Right atrium auricular region (tissue), 2 donors: ENCODE results near the gene OR3A2. TPM values are rescaled to one million over a fixed set of nuclear protein-coding genes. Genes with fewer than 3 reads are reported as not detected.
"Not testable (repeated sequence)": the region's sequence is repeated elsewhere in the genome, so short reads cannot be mapped to it uniquely, and the experiment has no call there.

Experiments
- DNase-seq: peaks from one replicate; pipeline ENCODE4 v3.0.0-alpha.2; 2019; ENCODE audit warnings: low spot score
- H3K27ac ChIP-seq, 2 donors: fragments of 200-600 bp; sonication (generic); 1 replicate in 1 of 2; 2 replicates in 1 of 2; pipeline ENCODE4 v1.5.1; 2016 to 2019
- H3K27me3 ChIP-seq, 2 donors: fragments of 200-600 bp; sonication (generic); one replicate each; pipeline versions ENCODE4 v1.5.1 to v1.6.0; 2017 to 2019
- H3K36me3 ChIP-seq: fragments of 200-600 bp; sonication (generic); one replicate; pipeline ENCODE4 v1.5.1; 2016
- H3K4me1 ChIP-seq, 2 donors: fragments of 200-600 bp; sonication (generic); one replicate each; pipeline versions ENCODE4 v1.5.1 to v1.6.0; 2017 to 2019
- H3K4me3 ChIP-seq, 2 donors: fragments of 200-600 bp; sonication (generic); 1 replicate in 1 of 2; 2 replicates in 1 of 2; pipeline ENCODE4 v1.5.1; 2017 to 2019; ENCODE audit warnings: mild to moderate bottlenecking in 1 of 2, moderate library complexity in 1 of 2
- H3K9me3 ChIP-seq, 2 donors: fragments of 200-600 bp; sonication (generic); one replicate each; pipeline ENCODE4 v1.5.1; 2019
- total RNA-seq, 2 donors: library from RNA; depleted of rRNA; stranded (reverse); fragments of >200 nt; gene quantifications; one replicate each; pipeline ENCODE4 v1.1.0, GENCODE V29; 2016
- TF ChIP-seq, protein P1 (sequence below), 2 donors: fragments of 200-600 bp; sonication (generic); IDR thresholded peaks; one replicate each; pipeline ENCODE4 v1.5.1; 2019; ENCODE audit warnings: antibody characterized with exemption in 2 of 2

OR3A2 gene
- total RNA-seq, 2 donors from 2014 or later: 0.51 TPM; not detected in 1

DNA sequence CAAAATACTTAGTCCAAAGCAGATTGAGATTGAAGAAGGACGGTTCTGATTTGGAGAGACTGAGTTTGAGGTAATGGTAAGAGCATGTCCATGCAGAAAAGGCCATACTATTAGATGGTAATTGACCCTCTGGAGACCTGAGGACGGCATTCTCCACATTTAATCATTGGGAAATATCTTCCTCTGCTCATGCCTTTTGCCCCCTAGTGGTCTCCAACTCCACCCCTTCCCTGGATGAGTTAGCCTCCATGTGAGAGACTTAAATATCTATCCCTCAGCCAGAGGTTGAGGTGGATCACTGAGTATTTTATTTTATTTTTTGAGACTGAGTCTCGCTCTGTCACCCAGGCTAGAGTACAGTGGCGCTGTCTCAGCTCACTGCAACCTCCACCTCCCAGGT lies 77.5 kb downstream of the OR3A2 start:
- H3K4me1 ChIP-seq: no peaks in the 10 kb centered on the region
- H3K27ac ChIP-seq: no peak overlapping the region
- no peaks in the 10 kb centered on the region for H3K36me3 ChIP-seq
- H3K9me3 ChIP-seq: no peaks in the 10 kb centered on the region
- TF ChIP-seq, protein P1, sequence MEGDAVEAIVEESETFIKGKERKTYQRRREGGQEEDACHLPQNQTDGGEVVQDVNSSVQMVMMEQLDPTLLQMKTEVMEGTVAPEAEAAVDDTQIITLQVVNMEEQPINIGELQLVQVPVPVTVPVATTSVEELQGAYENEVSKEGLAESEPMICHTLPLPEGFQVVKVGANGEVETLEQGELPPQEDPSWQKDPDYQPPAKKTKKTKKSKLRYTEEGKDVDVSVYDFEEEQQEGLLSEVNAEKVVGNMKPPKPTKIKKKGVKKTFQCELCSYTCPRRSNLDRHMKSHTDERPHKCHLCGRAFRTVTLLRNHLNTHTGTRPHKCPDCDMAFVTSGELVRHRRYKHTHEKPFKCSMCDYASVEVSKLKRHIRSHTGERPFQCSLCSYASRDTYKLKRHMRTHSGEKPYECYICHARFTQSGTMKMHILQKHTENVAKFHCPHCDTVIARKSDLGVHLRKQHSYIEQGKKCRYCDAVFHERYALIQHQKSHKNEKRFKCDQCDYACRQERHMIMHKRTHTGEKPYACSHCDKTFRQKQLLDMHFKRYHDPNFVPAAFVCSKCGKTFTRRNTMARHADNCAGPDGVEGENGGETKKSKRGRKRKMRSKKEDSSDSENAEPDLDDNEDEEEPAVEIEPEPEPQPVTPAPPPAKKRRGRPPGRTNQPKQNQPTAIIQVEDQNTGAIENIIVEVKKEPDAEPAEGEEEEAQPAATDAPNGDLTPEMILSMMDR (IDR thresholded peaks at IDR 0.05): no peak
- DNase-seq: no peak
- no peaks in the 10 kb centered on the region for H3K27me3 ChIP-seq
- no peak overlapping the region for H3K4me3 ChIP-seq

DNA sequence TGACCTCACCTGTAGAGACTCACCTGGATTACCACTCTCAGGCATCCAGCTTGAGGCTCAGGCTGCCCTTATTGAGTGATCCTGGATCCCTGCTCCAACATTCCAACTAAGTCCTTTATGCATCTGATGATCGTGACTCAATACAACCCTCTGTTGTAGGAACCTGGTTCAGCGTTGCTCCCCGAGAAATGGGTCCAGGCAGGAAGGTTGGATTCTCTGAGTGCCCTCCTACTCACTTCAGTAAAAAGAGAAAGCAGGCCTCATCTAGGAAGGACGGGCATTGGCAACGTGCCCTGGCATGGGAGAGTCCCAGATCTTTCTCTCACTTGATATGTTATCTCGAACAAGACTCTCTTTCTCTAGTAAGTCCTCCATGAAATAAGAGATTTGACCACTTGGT lies 87.8 kb downstream of the OR3A2 start, which contains the start of gene OR3A1:
OR3A1 (minus strand) TSS at position 101 of the 400 bp plus-strand sequence. CDS start 5,778 bp downstream, outside the sequence.
- TF ChIP-seq, protein P1 (IDR thresholded peaks at IDR 0.05): no peak
- no peak for DNase-seq
- Histone ChIP-seq H3K4me1 (no peaks in the 10 kb centered on the region), H3K4me3 (no peak within 1 kb of the TSS), H3K36me3 (no peaks in the 10 kb centered on the region), H3K9me3 (peaks cover 0 to 3% of the 10 kb centered on the region in 2 donors), H3K27me3 (no peaks in the 10 kb centered on the region), H3K27ac (no peak within 1 kb of the TSS)

DNA sequence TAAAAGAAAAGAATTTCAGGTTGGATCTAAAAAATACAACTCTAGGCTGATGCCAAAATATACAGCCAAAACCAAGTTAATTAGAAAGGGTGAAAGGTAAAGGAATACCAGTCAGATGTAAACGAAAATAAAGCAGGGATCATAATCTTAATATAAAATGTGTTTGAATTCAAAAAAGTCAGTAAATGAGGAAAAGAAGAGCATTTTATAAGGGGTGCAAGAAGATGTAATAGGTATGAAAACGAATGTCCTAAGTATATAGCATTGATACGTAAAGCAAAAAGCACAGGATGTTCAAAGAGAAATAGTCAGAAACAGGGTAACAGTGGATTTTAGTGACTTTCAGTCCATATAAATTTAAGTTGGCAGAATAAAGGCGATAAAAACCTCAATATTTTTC lies 90.5 kb downstream of the OR3A2 start:
- DNase-seq: no peak
- H3K36me3 ChIP-seq: no peaks in the 10 kb centered on the region
- TF ChIP-seq, protein P1 (IDR thresholded peaks at IDR 0.05): no peak
- H3K4me1 ChIP-seq: no peaks in the 10 kb centered on the region
- H3K9me3 ChIP-seq: peaks cover 0 to 3% of the 10 kb centered on the region in 2 donors
- no peak overlapping the region for H3K4me3 ChIP-seq
- H3K27me3 ChIP-seq: no peaks in the 10 kb centered on the region
- no peak overlapping the region for H3K27ac ChIP-seq

DNA sequence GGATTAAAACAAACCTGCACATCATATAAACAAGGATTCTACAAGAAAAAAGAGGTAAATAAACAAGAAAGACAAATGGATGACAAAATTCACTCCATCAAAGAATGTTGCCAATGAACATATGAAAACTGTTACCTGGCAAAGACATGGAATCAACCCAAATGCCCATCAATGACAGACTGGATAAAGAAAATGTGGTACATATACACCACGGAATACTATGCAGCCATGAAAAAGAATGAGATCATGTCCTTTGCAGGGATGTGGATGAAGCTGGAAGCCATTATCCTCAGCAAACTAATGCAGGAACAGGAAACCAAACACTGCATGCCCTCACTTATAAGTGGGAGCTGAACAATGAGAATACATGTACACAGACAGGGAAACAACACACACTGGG lies 92.6 kb downstream of the OR3A2 start:
- not testable (repeated sequence) for H3K27me3 ChIP-seq, H3K4me3 ChIP-seq, H3K27ac ChIP-seq, DNase-seq, H3K36me3 ChIP-seq, H3K4me1 ChIP-seq, H3K9me3 ChIP-seq

DNA sequence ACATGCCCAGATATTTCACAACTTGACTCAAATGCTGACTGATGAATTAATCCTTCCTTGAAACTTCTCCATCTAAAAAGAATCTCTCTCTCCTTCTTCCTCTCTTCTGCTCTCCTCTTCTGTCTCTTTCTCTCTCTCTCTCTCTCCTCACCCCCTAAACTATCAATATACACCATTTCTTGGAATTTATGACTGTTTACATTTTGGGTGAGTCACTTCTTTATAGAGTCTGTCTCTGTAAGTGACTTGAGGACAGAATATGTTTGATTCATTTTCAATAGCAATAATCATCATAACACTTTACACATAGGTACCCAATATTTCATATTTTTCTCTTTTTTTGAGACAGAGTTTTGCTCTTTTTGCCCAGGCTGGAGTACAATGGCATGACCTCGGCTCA lies 103.2 kb downstream of the OR3A2 start:
- H3K9me3 ChIP-seq: no peaks in the 10 kb centered on the region
- no peaks in the 10 kb centered on the region for H3K4me1 ChIP-seq
- H3K27me3 ChIP-seq: no peaks in the 10 kb centered on the region
- no peak for DNase-seq
- no peak overlapping the region for H3K27ac ChIP-seq
- TF ChIP-seq, protein P1 (IDR thresholded peaks at IDR 0.05): no peak
- H3K36me3 ChIP-seq: no peaks in the 10 kb centered on the region
- H3K4me3 ChIP-seq: no peak overlapping the region

DNA sequence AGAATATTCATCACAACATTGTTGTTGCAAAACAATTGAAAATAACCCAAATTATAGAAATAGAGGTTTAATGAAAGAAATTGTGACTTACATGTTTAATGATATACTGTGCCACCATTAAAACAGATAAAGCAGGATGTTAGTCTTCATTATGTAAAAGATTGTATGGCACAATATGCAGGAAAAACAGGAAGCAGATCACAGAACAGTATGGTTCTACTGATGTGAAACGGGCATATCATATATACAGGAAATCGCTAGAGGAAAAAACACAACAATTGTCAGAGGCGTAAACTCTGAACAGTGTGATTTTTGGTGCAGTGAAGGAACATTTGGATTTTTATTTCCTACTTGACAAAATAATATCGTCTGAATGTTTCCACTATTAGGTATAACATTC lies 110.0 kb downstream of the OR3A2 start:
- no peak overlapping the region for H3K4me3 ChIP-seq
- DNase-seq: no peak
- H3K9me3 ChIP-seq: peaks cover 3 to 4% of the 10 kb centered on the region in 2 donors
- no peak overlapping the region for H3K27ac ChIP-seq
- no peaks in the 10 kb centered on the region for H3K27me3 ChIP-seq
- TF ChIP-seq, protein P1 (IDR thresholded peaks at IDR 0.05): no peak
- H3K4me1 ChIP-seq: no peaks in the 10 kb centered on the region
- H3K36me3 ChIP-seq: no peaks in the 10 kb centered on the region
